Measurements from ENCODE around the gene WAPL. TPM values are rescaled to one million over a fixed set of nuclear protein-coding genes. Genes with fewer than 3 reads are reported as not detected.

WAPL gene
- polyA plus RNA-seq, 3 donors: 43.3 to 52.8 (median 46.9) TPM

DNA sequence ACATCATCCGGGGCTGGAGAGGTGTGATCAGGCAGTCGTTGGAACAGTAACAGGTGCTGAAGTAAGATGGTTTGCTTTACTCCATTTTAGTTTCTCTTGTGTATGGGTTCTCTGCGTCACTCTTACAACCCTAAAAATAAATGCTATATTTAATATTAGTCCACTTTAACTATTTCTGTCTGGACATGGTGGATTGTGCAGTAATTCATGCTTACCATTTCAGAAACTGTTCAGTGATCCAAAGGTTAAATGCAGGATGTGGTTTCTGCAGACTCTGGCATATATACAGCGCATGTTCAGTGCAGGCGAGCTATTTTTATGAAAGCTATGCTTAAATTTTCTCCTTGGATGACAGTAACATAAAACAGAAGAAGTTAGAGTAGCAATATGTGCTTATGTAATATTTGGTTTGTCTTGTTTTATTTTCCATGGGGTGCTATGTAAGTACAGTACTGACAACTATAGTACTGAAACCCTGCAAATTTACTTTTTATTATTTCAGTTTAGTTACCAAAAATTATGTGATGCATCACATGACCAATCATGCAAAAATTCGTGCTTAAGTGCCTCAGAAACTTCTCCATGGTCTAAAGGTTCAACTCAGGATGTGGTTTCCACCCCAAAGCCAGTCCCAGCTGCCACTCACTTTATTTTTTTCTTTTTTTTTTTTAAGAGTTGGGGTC is 108.4 kb downstream of the WAPL start:
- no peak for DNase-seq

- no peak for DNase-seq
Observed at GRCh38 chr10:86411852-86412560, 109.6 kb downstream of the WAPL start.

- no peak for DNase-seq
Observed at GRCh38 chr10:86411281-86411841, 110.2 kb downstream of the WAPL start.

- DNase-seq: no peak
Observed at GRCh38 chr10:86410542-86411124, 111.0 kb downstream of the WAPL start.

- DNase-seq: no peak
Observed at GRCh38 chr10:86409183-86409582, 112.4 kb downstream of the WAPL start.

- DNase-seq: no peak
Observed at GRCh38 chr10:86403183-86403797, 118.3 kb downstream of the WAPL start.

GRCh38 chr10:86402283-86402941 is 119.2 kb downstream of the WAPL start:
- no peak for DNase-seq

DNA sequence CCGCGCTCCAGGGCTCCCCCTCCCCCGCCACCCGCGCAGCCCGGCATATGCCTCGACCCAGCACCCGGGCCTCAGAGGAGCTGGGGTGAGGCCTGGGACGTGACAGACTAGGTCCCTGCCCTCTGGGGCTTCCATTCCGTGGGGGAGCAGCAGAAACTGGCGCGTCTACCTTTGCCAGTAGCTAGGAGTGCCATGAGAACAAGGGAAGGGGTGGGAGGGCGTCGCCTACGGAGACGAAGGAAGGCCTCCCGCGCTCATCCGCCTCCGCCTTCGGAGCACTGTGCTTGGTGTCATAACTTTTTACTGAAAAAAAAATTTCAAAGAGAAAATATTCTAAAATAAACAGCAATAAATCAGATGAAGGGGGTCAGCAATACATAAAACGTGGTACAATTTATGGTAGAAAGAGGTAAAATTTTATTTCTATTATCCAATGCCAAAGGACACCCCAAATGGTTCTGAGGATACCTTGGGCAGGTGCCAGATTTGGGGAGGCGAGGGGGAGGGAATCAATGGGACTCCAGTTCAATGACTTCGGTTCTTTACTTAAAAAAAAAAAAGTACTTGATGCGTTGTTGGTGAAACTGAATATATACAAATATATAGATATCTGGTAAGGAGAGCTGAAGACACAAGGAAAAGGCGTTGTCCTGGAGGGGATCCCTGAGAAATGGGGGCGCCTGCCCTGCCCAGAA is 119.9 kb downstream of the WAPL start:
- DNase-seq: no peak

DNA sequence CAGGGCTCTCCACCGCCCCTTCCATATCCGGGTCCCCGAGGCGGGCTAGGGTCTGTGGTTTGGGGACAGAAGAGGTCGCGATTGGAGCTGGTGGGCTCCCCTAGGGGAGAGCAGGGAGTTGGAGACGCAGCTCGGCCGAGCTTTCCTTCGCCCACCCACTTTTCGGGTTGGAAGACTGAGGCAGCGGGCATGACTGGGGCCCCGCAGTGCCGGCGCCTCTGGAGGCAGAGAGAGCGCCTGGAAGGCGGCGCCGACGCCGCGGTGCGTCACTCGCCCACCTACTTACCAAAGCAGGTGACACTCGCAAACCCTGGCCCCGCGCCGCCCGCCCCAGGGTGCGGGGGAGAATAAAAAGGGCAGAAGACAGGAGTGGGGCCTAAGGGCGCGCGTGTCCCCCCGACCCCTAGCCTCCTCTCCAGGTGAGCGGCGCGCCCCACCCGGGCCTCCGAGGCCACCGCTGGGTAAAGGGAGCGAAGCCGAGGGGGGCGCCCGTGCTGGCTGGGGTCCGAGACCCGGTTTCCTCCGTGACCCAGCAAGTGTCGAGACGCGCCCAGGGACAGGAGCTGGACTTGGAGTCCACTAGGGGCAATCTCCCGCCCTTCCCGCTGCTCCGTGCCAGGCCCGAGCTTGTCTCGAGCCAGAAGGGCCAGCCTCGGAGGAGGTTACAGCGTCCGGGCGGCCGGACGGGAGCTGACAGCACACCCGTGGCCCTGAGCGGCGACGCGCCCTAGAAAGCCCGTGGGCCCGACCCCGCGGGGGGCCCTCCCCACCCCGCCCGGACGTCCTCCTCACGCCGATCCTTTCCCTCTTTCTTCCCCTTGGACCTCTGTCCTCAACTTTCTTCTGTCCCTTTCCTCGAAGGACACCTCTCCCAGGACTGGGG is 120.6 kb downstream of the WAPL start:
- no peak for DNase-seq

DNA sequence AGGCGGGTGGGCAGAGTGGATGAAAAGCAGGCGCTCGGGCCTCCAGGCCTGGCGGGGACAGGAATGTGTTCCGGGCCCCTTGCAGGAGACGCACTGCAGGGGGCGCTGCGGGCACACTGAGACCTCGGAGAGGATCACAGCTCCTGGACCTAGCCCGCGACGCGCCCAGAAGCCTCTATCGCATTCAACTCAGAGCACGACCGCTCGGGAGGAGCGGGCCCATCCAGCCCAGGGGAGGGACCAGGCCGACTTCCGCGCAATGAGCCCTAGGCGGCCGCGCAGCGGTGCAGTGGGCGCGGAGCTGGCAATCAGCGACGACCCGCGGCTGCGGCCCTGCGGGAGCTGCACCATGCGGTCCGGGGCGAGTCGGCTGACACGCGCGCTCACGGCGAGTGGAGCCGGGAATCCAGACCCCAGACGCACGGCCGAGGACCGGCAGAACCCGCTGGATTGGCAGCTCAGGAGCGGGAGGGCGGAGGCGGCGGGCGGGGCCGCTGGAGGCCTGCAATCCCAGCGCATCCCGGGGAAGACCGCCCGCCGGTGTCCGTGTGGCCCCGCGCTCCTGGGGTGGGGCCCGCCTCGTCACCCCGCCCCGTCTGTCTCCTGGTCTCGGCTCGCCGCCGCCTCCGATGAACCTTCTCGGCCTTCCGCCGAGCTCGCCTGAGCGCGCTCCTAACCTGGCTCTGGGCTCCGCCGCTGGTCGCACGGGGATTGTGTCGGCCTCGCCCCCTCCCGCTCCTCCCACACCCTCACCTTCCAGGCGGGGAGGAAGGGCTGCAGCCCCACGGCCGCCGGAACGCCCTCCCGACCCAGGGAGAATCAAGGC is 121.5 kb downstream of the WAPL start:
- peak; percentile 93 for DNase-seq

GRCh38 chr10:86399514-86399878 is 122.1 kb downstream of the WAPL start:
- no peak for DNase-seq

DNA sequence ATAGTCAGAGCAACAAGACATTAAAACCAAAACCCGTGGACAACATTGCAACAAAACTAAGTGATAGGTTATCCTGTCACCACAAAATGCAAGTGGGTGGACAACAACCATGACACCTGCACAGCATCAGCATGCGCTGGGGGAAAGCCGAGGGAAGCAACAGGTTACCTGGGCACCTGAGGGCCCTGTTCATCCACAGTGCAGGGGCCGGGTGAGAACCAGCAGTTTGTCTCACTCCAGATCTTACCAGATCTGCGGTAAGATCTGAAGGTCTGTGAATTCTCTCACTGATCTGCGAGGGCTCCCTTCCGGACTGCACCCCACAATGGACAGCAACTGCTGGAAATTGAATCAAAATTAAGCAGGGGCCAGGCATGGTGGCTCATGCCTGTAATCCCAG is 124.5 kb downstream of the WAPL start:
- DNase-seq: no peak

GRCh38 chr10:86393862-86394455 is 127.6 kb downstream of the WAPL start:
- DNase-seq: no peak

DNA sequence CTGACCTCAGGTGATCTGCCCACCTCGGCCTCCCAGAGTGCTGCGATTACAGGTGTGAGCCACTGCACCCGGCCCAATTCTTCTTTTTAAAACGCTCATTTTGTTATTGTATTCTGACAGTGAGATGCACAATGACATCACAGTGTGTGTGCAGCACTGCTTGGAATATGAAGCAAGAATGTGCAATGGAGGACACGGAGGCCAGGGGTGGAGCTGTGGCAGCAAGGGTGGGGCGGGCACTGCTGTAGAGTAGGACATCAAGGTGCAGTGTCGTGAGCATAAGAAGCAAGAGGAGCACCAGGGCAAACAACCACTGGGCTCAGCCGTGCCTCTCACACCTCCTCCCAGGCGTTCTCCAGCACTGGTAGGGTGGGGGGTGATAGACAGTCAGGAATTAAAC is 128.2 kb downstream of the WAPL start:
- DNase-seq: no peak

DNA sequence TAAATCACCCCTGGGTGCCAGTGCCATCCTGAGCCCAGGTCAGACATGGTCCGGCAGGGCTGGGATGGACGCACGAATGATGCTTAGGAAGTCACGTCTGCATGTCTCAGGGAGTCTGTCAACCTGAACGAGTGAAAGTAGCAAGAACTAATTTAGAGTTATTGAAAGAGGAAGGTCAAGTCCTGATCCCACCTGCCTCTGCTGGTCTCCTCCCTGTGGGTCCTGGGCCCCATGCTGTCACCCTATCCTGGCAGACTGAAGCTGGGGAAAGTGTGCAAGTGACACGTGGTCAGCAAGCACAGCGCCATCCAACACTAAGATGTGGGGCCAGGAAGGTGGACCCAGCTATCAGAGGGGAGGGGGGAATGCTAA is 128.9 kb downstream of the WAPL start:
- DNase-seq: no peak

DNA sequence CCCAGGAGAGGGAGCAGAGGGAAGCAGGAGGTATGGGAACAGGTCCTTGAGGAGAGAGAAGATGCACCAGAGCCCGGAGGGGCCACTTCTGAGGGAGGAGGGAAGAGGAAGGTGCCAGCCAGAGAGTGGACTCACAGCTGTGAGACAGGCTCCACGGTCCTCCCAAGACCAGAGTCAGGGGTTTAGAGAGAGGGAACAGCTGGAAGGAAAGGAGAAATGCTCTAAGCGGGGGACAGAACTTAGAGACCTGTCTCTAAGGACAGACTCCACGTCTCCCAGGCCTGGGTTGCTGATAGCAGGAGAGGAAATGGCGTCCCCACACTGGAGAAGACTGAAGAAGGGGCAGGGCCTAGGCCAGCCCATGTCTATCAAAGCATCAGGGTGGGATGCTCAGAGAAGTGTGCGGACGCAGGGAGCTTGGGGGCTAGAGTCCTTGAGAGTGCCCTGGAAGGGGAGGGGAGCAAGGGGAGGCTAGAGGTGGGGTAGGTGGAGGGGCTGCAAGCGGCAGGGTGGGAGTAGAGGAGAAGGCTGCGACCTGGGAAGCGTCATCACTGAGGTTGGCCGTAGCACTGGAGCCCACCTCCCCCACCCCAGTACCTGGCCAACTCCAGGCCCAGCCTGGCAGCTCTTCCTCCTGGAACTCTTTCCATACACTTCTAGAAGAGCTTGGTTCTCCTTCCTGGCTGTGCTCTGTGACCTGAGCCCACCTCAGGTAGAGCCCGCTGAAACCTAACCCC is 129.4 kb downstream of the WAPL start:
- DNase-seq: no peak

GRCh38 chr10:86391236-86391840 is 130.3 kb downstream of the WAPL start:
- DNase-seq: no peak

Data from renal pelvis (tissue), 4 donors.